Measurements from ENCODE around the gene CTNNA3.

DNA sequence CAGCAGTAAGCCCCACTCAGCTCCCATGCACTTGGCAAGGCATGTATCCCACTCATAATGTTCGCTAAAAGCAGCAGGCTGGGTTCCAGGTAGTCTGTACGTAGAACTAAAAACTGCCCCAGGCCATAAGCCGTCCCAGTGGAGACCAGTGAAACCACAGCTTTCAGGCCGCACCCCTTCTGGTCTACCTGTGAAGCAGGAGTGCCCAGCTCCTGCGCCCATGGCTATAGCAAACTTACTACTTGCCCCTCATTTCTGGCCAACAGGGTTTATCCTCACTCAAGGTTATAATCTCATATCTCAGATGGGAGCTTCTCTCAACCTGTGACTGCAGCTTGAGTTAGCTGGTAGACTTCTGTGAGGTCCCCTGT, 1108.3 kb downstream of the CTNNA3 start:
- TF ChIP-seq, protein P1, sequence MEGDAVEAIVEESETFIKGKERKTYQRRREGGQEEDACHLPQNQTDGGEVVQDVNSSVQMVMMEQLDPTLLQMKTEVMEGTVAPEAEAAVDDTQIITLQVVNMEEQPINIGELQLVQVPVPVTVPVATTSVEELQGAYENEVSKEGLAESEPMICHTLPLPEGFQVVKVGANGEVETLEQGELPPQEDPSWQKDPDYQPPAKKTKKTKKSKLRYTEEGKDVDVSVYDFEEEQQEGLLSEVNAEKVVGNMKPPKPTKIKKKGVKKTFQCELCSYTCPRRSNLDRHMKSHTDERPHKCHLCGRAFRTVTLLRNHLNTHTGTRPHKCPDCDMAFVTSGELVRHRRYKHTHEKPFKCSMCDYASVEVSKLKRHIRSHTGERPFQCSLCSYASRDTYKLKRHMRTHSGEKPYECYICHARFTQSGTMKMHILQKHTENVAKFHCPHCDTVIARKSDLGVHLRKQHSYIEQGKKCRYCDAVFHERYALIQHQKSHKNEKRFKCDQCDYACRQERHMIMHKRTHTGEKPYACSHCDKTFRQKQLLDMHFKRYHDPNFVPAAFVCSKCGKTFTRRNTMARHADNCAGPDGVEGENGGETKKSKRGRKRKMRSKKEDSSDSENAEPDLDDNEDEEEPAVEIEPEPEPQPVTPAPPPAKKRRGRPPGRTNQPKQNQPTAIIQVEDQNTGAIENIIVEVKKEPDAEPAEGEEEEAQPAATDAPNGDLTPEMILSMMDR (IDR thresholded peaks at IDR 0.05; ENCODE audit: poor library complexity, severe bottlenecking), result no peak
- TF ChIP-seq EZH2 (IDR thresholded peaks at IDR 0.05; ENCODE audit: borderline replicate concordance, insufficient read depth, low read length, poor library complexity, severe bottlenecking) (no peak), RAD21 (conservative IDR thresholded peaks at IDR 0.05) (no peak)
